HT1080 (cell line): ENCODE data around the gene TOGARAM1. TPM values are rescaled to one million over a fixed set of nuclear protein-coding genes. Genes with fewer than 3 reads are reported as not detected.

ENCODE experiments used
- DNase-seq: peaks from one replicate; pipeline ENCODE4 v3.0.0-alpha.2; 2015; ENCODE audit warnings: low read depth
- small RNA-seq: library from RNA; depleted of rRNA; stranded (forward); fragments of <200 nt; gene quantifications from one replicate; pipeline ENCODE3, GENCODE V24; 2014
- total RNA-seq: library from RNA; depleted of rRNA; stranded (reverse); fragments of >200 nt; shearing (Covaris generic); gene quantifications from 2 replicates; pipeline ENCODE4 v1.2.3, GENCODE V29; 2014; rRNA removed

TOGARAM1 gene
- total RNA-seq, 1 experiment from 2014 or later = 5.6 TPM

- no peak for DNase-seq
Observed at GRCh38 chr14:45091710-45092109, 129.7 kb downstream of the TOGARAM1 start.

GRCh38 chr14:45094275-45094674 lies 132.3 kb downstream of the TOGARAM1 start:
- no peak for DNase-seq

GRCh38 chr14:45095143-45095542 lies 133.2 kb downstream of the TOGARAM1 start:
- no peak for DNase-seq

- no peak for DNase-seq
Observed at GRCh38 chr14:45096218-45096617, 134.2 kb downstream of the TOGARAM1 start.

- DNase-seq = no peak
Observed at GRCh38 chr14:45103806-45104205, 141.8 kb downstream of the TOGARAM1 start.

GRCh38 chr14:45104561-45104960 lies 142.6 kb downstream of the TOGARAM1 start:
- DNase-seq = no peak

GRCh38 chr14:45112896-45113781 lies 151.1 kb downstream of the TOGARAM1 start:
- DNase-seq = peak; percentile 6

- DNase-seq = no peak
Observed at GRCh38 chr14:45114327-45114726, 152.3 kb downstream of the TOGARAM1 start.

- no peak for DNase-seq
Observed at GRCh38 chr14:45118594-45118993, 156.6 kb downstream of the TOGARAM1 start.

GRCh38 chr14:45120096-45120495 lies 158.1 kb downstream of the TOGARAM1 start:
- DNase-seq = no peak

GRCh38 chr14:45123271-45123670 lies 161.3 kb downstream of the TOGARAM1 start:
- no peak for DNase-seq

Small RNA genes within 50 kb of the gene (small RNA-seq; reads per million reads assigned to genes)
- gene RF00151 (0.61 reads per million, percentile 61 among the genes with 10 or more reads in this experiment), gene SNORD127 (2,466 reads per million, percentile 99 among the genes with 10 or more reads in this experiment)

Other genes starting within 250 kb of the TOGARAM1 start
- gene KLHL28, start 243 bp upstream of the TOGARAM1 start, total RNA-seq = 2.0 and 2.1 TPM in 2 replicates
- gene PRPF39, start 121.9 kb downstream of the TOGARAM1 start, total RNA-seq = 22.8 and 26.8 TPM in 2 replicates
- 55.8 and 91.9 TPM in 2 replicates for gene FKBP3, start 172.3 kb downstream of the TOGARAM1 start, total RNA-seq
- gene FANCM, start 173.7 kb downstream of the TOGARAM1 start, total RNA-seq = 9.5 and 11.3 TPM in 2 replicates